Measurements from ENCODE around the gene CNTLN.

DNA sequence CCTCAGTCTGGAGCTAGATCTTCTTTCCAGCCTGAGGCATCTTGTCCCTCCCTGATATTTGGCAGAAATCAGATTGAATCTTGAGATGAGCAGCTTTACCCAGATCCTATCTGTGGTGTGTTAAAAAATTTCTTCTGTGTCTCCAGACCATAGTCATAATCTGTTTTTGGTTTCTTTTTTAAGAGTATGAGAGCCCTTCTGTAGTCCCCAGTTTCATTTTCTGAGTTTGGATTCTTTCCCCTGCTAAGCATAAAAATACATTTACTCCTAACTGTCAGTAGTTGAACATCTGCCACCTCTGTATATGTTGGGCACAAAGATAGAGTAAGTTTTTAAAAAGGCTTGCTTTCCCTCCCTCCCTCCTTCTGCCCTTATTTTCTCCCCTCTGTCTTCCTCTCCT lies 137.7 kb downstream of the CNTLN start:
- TF ChIP-seq, protein P1, sequence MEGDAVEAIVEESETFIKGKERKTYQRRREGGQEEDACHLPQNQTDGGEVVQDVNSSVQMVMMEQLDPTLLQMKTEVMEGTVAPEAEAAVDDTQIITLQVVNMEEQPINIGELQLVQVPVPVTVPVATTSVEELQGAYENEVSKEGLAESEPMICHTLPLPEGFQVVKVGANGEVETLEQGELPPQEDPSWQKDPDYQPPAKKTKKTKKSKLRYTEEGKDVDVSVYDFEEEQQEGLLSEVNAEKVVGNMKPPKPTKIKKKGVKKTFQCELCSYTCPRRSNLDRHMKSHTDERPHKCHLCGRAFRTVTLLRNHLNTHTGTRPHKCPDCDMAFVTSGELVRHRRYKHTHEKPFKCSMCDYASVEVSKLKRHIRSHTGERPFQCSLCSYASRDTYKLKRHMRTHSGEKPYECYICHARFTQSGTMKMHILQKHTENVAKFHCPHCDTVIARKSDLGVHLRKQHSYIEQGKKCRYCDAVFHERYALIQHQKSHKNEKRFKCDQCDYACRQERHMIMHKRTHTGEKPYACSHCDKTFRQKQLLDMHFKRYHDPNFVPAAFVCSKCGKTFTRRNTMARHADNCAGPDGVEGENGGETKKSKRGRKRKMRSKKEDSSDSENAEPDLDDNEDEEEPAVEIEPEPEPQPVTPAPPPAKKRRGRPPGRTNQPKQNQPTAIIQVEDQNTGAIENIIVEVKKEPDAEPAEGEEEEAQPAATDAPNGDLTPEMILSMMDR (IDR thresholded peaks at IDR 0.05; ENCODE audit: insufficient read depth, low read length), result no peak
- TF ChIP-seq POLR2AphosphoS5 (IDR thresholded peaks at IDR 0.05; ENCODE audit: low read depth), result no peak
